PC-3 (cell line): ENCODE results near the gene BTBD2.

ENCODE experiments used
- EZH2 ChIP-seq: fragments of 300-600 bp; sonication (generic); IDR thresholded peaks from one replicate; pipeline ENCODE4 v1.6.1; 2017; ENCODE audit warnings: antibody characterized with exemption, mild to moderate bottlenecking, low read length; ENCODE audit not compliant: unreplicated experiment
- EZH2phosphoT487 ChIP-seq: fragments of 300-600 bp; sonication (generic); IDR thresholded peaks from 2 replicates; pipeline ENCODE4 v1.6.1; 2018; ENCODE audit warnings: mild to moderate bottlenecking, antibody characterized with exemption, low read length, borderline replicate concordance
- TF ChIP-seq, protein P1 (sequence below): fragments of 300-600 bp; sonication (generic); conservative IDR thresholded peaks from 2 replicates; pipeline ENCODE4 v1.5.1; 2017; ENCODE audit warnings: antibody characterized with exemption, low read depth, mild to moderate bottlenecking, low read length

DNA sequence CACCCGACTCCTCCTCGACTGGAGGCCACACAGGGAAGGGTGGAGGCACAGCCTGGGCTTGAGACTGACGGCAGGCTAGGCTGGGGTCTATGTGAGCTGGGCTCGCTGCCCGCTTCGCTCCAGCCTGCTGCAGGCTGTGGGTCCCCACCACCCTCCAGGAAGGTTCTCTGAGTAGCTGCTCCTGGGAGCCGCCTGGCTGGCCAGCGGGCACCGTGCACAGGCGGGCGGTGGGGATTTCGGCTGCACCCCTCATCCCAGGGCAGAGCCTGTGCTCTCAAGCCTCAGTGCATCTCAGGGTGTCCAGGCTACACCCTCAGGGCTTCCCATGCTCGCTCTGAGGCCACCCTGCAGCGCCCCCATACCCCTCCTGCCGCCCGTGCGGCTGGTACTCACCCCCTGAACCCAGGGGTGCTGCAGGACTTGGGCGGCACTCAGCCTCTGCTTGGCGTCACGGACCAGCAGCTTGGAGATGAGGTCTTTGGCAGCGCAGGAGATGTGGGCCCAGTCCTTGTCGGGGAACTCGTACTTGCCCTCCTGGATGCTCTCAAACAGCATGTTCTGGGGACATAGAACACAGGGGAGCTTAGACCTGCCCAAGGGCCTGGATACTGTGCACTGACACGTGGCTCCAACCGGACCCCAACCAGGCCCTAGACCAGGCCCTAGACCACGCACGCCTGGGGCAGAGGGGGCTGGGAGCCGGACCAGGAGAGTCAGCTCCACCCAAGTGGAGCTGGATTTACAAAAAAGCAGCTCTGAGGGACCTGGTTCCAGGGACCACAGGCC, 25.3 kb upstream of the BTBD2 start:
- TF ChIP-seq, protein P1, sequence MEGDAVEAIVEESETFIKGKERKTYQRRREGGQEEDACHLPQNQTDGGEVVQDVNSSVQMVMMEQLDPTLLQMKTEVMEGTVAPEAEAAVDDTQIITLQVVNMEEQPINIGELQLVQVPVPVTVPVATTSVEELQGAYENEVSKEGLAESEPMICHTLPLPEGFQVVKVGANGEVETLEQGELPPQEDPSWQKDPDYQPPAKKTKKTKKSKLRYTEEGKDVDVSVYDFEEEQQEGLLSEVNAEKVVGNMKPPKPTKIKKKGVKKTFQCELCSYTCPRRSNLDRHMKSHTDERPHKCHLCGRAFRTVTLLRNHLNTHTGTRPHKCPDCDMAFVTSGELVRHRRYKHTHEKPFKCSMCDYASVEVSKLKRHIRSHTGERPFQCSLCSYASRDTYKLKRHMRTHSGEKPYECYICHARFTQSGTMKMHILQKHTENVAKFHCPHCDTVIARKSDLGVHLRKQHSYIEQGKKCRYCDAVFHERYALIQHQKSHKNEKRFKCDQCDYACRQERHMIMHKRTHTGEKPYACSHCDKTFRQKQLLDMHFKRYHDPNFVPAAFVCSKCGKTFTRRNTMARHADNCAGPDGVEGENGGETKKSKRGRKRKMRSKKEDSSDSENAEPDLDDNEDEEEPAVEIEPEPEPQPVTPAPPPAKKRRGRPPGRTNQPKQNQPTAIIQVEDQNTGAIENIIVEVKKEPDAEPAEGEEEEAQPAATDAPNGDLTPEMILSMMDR = no peak
- no peak for TF ChIP-seq EZH2
- no peak for TF ChIP-seq EZH2phosphoT487
